GM20000 (cell line): ENCODE data around the gene CGN.

Experiments used
- DNase-seq: peaks from one replicate; pipeline ENCODE4 v3.0.0; 2012; ENCODE audit warnings: low spot score
- TF ChIP-seq, protein P1 (sequence below): IDR thresholded peaks from 2 replicates; pipeline ENCODE4 v1.5.1; 2012; ENCODE audit warnings: mild to moderate bottlenecking, control low read depth; ENCODE audit errors: extremely low read depth, missing control alignments

Gene CGN

DNA sequence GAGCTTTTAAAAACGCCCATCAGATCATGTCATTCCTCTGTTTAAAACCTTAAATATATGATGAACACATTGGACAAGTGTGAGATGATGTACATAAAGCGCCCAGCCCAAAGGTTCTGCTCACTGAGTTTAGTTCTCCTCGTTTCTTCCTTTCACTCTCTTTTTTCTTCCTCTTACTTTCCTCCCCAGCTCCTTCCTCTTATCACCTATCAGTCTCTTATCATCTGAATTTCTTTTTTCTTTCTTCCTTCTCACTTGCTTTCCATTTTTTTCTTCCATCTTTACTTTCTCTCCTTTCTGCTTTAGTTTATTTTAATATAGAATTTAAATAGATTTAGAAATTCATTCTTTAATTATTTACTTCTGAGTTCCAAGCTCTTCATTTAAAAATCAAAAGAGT, 34.1 kb upstream of the CGN start:
- TF ChIP-seq, protein P1, sequence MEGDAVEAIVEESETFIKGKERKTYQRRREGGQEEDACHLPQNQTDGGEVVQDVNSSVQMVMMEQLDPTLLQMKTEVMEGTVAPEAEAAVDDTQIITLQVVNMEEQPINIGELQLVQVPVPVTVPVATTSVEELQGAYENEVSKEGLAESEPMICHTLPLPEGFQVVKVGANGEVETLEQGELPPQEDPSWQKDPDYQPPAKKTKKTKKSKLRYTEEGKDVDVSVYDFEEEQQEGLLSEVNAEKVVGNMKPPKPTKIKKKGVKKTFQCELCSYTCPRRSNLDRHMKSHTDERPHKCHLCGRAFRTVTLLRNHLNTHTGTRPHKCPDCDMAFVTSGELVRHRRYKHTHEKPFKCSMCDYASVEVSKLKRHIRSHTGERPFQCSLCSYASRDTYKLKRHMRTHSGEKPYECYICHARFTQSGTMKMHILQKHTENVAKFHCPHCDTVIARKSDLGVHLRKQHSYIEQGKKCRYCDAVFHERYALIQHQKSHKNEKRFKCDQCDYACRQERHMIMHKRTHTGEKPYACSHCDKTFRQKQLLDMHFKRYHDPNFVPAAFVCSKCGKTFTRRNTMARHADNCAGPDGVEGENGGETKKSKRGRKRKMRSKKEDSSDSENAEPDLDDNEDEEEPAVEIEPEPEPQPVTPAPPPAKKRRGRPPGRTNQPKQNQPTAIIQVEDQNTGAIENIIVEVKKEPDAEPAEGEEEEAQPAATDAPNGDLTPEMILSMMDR: no peak
- DNase-seq: no peak

DNA sequence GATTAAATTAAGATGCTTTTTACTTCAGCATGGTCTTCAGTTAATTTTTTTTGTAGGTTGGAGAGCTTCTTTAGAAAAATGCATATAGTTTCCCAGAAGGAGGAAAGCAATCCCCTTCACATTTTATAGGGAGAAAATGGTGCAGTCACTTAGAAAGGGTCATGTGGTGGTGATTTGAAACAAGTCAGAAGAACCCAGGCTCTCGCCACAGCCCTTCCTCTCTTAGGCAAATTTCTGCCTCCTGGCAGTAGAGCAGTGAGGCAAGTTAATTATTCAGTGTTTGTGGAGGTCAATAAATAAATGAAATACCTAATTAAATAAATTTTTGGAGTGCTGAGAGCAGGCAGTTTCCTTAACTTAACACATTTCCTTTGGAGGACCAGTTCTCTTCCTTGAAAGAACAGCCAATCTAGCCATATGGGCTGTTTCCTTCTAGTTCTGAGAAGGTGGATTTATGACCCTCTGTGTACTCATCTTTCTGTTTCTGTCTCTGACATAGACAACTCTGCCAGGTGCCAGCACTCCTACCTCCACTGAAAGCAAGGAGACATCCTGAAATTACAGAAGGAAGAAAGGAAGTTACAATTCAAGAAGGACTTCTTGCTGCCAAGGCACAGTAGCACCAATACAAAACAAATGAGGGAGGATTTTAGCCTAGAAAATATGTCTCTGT, 32.9 kb upstream of the CGN start:
- TF ChIP-seq, protein P1: no peak
- peak; percentile 39 for DNase-seq

DNA sequence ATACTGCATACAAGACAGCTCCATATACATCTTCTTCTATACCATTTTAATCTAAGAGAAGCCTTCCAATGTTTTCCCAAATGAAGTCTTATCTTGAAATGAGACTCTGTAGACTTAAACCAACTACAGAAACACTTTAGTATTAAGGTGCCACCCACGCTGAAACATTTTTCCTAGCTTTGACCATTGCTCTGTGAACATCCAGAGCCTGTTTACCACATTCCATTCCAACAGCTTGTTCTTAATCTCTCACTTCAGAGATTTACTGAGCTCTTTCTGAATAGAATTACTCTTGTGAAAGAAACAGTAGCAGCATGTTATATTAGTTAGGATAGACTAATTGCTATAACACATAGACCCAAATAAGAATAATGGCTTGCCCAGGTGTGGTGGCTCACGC, 32.3 kb upstream of the CGN start:
- TF ChIP-seq, protein P1: no peak

DNA sequence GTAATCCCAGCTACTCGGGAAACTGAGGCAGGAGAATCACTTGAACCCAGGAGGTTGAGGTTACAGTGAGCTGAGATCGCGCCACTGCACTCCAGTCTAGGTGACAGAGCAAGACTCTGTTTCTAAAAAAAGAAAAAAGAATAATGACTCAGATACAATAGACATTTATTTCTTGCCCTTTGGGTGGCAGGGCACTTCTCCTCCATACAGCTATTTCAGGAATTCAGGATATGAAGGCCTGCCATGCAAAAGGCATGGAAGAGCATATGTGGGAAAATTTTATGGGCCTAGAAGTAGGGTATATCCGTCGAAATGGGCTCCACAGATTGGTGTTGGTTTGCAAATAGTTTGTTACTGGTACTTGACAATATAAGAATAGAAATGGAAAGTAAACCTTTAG, 31.7 kb upstream of the CGN start:
- no peak for DNase-seq

More for the DNA sequence above, 32.3 kb upstream of the CGN start:
- DNase-seq: no peak

DNA sequence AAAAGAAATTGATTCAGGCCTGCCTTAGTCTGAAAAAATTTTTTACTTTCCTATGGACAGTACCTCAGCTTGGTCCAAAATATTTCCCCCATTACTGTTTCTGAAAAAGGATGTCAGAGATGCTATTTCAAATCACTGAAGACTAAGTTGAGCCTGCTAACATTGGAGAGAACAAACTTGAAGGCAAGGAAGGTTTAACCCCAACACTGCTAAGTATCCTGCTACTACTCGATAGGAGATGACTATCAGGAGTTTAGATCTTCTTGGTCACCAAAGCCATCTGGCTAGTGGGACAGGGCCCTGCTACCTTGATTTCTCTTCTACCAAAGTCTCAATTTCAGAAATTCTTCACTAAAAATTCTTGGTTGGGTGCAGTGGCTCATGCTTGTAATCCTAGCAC, 29.2 kb upstream of the CGN start:
- TF ChIP-seq, protein P1: no peak
- no peak for DNase-seq

More for the DNA sequence above, 31.7 kb upstream of the CGN start:
- TF ChIP-seq, protein P1: no peak

DNA sequence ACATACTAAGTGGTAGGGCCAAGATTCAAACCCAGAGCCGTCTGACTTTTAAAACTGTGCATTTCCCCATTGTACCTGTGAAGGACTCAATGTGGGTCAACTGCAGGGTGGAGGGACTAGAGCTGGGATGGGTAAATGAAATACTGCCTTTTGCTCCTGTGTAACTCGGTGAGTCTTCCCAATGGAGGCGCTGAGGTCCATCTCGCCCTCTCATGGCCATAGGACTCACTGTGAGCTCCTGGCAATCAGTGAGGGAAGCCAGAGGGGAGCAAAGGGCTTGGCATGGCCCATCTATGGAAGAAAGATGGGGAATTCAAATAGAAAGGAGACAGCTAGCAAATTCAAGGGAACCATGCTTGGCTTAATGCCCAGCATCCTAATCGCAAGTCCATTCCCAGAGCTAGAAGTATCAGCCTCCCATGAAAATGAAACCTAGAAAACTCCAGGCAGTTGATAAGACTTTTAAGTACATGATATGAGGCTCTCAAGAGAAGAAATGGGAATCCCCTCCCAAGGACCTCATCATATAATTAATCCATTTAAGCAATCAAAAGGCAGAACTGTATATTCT, 25.4 kb upstream of the CGN start:
- DNase-seq: no peak
- TF ChIP-seq, protein P1: no peak

DNA sequence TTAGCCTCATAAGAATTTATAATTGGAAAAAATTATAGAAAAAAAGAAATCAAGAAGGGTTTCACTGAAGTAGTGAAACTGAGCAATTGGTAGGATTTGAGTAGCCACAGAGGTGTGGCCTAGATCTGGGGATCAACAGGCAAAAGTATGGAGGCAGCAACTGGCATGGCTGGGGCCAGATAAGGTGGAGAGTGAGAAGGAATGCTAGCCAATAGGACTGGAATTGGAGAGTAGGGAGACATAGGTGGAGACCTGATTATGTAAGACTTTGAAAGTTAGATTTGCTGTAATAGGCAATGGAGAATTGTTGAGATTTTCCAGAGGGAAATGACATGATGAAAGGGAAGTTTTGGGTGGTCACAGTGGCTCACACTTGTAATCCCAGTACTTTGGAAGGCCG, 24.6 kb upstream of the CGN start:
- TF ChIP-seq, protein P1: no peak
- no peak for DNase-seq
